Measurements from ENCODE around the gene GNPTAB.

GRCh38 chr12:101877806-101878242, 47.1 kb upstream of the GNPTAB start:
- no peak for TF ChIP-seq CTCF (IDR thresholded peaks at IDR 0.05; ENCODE audit: borderline replicate concordance, extremely low read depth, low read length, poor library complexity, severe bottlenecking)
- TF ChIP-seq EZH2 (IDR thresholded peaks at IDR 0.05; ENCODE audit: borderline replicate concordance, low read depth, low read length, severe bottlenecking), result no peak
